Stimulated activated memory B cell treated with anti-CD40 and anti-IgM and Interleukin-4, amounts not matched to agents 10 μg/mL and 1 μg/mL and 100 μg/mL, for 72 hours (primary cell): Measurements from ENCODE around the gene KCNQ4.

Experiments
- ATAC-seq: fragments of 150-1000 bp; cut with Tn5 transposase; 2 replicates; pipeline ENCODE4 v1.10.0; 2021
- H3K27ac Mint-ChIP-seq: one replicate; pipeline ENCODE4 v1.8.0; 2022; ENCODE audit warnings: mild to moderate bottlenecking, mixed read lengths
- H3K27me3 Mint-ChIP-seq: one replicate; pipeline ENCODE4 v1.8.0; 2022; ENCODE audit warnings: mixed read lengths
- H3K36me3 Mint-ChIP-seq: one replicate; pipeline ENCODE4 v1.8.0; 2022; ENCODE audit warnings: mixed read lengths
- H3K4me1 Mint-ChIP-seq: one replicate; pipeline ENCODE4 v1.8.0; 2022; ENCODE audit warnings: mixed read lengths
- H3K4me3 Mint-ChIP-seq: one replicate; pipeline ENCODE4 v1.8.0; 2022; ENCODE audit warnings: mild to moderate bottlenecking, moderate library complexity, mixed read lengths
- H3K9me3 Mint-ChIP-seq: one replicate; pipeline ENCODE4 v1.8.0; 2022; ENCODE audit warnings: mixed read lengths

The KCNQ4 gene

GRCh38 chr1:40764981-40765380 is 18.6 kb upstream of the KCNQ4 start:
- Mint-ChIP-seq H3K27me3 (no peaks in the 10 kb centered on the region), H3K9me3 (no peaks in the 10 kb centered on the region), H3K27ac (no peak overlapping the region), H3K36me3 (peaks cover 71% of the 10 kb centered on the region), H3K4me1 (peaks cover 38% of the 10 kb centered on the region), H3K4me3 (no peak overlapping the region)
- no peak for ATAC-seq

- peaks cover 36% of the 10 kb centered on the region for H3K4me1 Mint-ChIP-seq
- ATAC-seq: no peak
- H3K27me3 Mint-ChIP-seq: no peaks in the 10 kb centered on the region
- no peaks in the 10 kb centered on the region for H3K9me3 Mint-ChIP-seq
- H3K4me3 Mint-ChIP-seq: no peak overlapping the region
- peaks cover 81% of the 10 kb centered on the region for H3K36me3 Mint-ChIP-seq
- peak overlapping the region; percentile 37 for H3K27ac Mint-ChIP-seq
These were observed 17.6 kb upstream of the KCNQ4 start for GRCh38 chr1:40766017-40766416.

- H3K36me3 Mint-ChIP-seq: peaks cover 80% of the 10 kb centered on the region
- H3K4me1 Mint-ChIP-seq: peaks cover 31% of the 10 kb centered on the region
- H3K27me3 Mint-ChIP-seq: no peaks in the 10 kb centered on the region
- H3K4me3 Mint-ChIP-seq: no peak overlapping the region
- no peaks in the 10 kb centered on the region for H3K9me3 Mint-ChIP-seq
- peak overlapping the region; percentile 37 for H3K27ac Mint-ChIP-seq
- ATAC-seq: no peak
These were observed 17.0 kb upstream of the KCNQ4 start for GRCh38 chr1:40766560-40766959.

- H3K36me3 Mint-ChIP-seq: peaks cover 70% of the 10 kb centered on the region
- peaks cover 13% of the 10 kb centered on the region for H3K4me1 Mint-ChIP-seq
- H3K9me3 Mint-ChIP-seq: no peaks in the 10 kb centered on the region
- H3K4me3 Mint-ChIP-seq: no peak overlapping the region
- no peak overlapping the region for H3K27ac Mint-ChIP-seq
- ATAC-seq: no peak
- no peaks in the 10 kb centered on the region for H3K27me3 Mint-ChIP-seq
These were observed 15.2 kb upstream of the KCNQ4 start for GRCh38 chr1:40768146-40768990.

- H3K9me3 Mint-ChIP-seq: no peaks in the 10 kb centered on the region
- peaks cover 65% of the 10 kb centered on the region for H3K36me3 Mint-ChIP-seq
- H3K27me3 Mint-ChIP-seq: no peaks in the 10 kb centered on the region
- H3K27ac Mint-ChIP-seq: peak overlapping the region; percentile 46
- no peak overlapping the region for H3K4me3 Mint-ChIP-seq
- H3K4me1 Mint-ChIP-seq: no peaks in the 10 kb centered on the region
- ATAC-seq: no peak
These were observed 13.8 kb upstream of the KCNQ4 start for GRCh38 chr1:40769815-40770214.

- Mint-ChIP-seq H3K36me3 (peaks cover 68% of the 10 kb centered on the region), H3K27me3 (no peaks in the 10 kb centered on the region), H3K9me3 (no peaks in the 10 kb centered on the region), H3K4me1 (no peaks in the 10 kb centered on the region), H3K4me3 (no peak overlapping the region), H3K27ac (peak overlapping the region; percentile 46)
- ATAC-seq: no peak
These were observed 13.1 kb upstream of the KCNQ4 start for GRCh38 chr1:40770296-40771070.

- Mint-ChIP-seq H3K27me3 (no peaks in the 10 kb centered on the region), H3K4me1 (no peaks in the 10 kb centered on the region), H3K27ac (no peak overlapping the region), H3K4me3 (no peak overlapping the region), H3K36me3 (peaks cover 69% of the 10 kb centered on the region), H3K9me3 (peaks cover 3% of the 10 kb centered on the region)
- no peak for ATAC-seq
These were observed 11.2 kb upstream of the KCNQ4 start for GRCh38 chr1:40772146-40772955.

- peaks cover 3% of the 10 kb centered on the region for H3K9me3 Mint-ChIP-seq
- H3K27me3 Mint-ChIP-seq: no peaks in the 10 kb centered on the region
- H3K36me3 Mint-ChIP-seq: peaks cover 69% of the 10 kb centered on the region
- H3K4me3 Mint-ChIP-seq: no peak overlapping the region
- no peak overlapping the region for H3K27ac Mint-ChIP-seq
- no peak for ATAC-seq
- no peaks in the 10 kb centered on the region for H3K4me1 Mint-ChIP-seq
These were observed 9.8 kb upstream of the KCNQ4 start for GRCh38 chr1:40773748-40774265.

GRCh38 chr1:40774266-40774998 is 9.2 kb upstream of the KCNQ4 start:
- peaks cover 63% of the 10 kb centered on the region for H3K36me3 Mint-ChIP-seq
- H3K9me3 Mint-ChIP-seq: peaks cover 3% of the 10 kb centered on the region
- H3K4me3 Mint-ChIP-seq: no peak overlapping the region
- peak; percentile 54 for ATAC-seq
- no peak overlapping the region for H3K27ac Mint-ChIP-seq
- H3K4me1 Mint-ChIP-seq: no peaks in the 10 kb centered on the region
- no peaks in the 10 kb centered on the region for H3K27me3 Mint-ChIP-seq

GRCh38 chr1:40776236-40777072 is 7.1 kb upstream of the KCNQ4 start:
- H3K36me3 Mint-ChIP-seq: peaks cover 43% of the 10 kb centered on the region
- H3K27me3 Mint-ChIP-seq: no peaks in the 10 kb centered on the region
- no peak overlapping the region for H3K27ac Mint-ChIP-seq
- no peaks in the 10 kb centered on the region for H3K4me1 Mint-ChIP-seq
- no peak overlapping the region for H3K4me3 Mint-ChIP-seq
- no peak for ATAC-seq
- H3K9me3 Mint-ChIP-seq: peaks cover 3% of the 10 kb centered on the region

GRCh38 chr1:40777224-40777970 is 6.2 kb upstream of the KCNQ4 start:
- no peaks in the 10 kb centered on the region for H3K4me1 Mint-ChIP-seq
- H3K36me3 Mint-ChIP-seq: peaks cover 43% of the 10 kb centered on the region
- peaks cover 3% of the 10 kb centered on the region for H3K9me3 Mint-ChIP-seq
- H3K4me3 Mint-ChIP-seq: no peak overlapping the region
- no peak overlapping the region for H3K27ac Mint-ChIP-seq
- no peak for ATAC-seq
- peaks cover 7% of the 10 kb centered on the region for H3K27me3 Mint-ChIP-seq

- Mint-ChIP-seq H3K4me1 (peaks cover 23% of the 10 kb centered on the region), H3K27me3 (peaks cover 40% of the 10 kb centered on the region), H3K27ac (no peak overlapping the region), H3K9me3 (peaks cover 3% of the 10 kb centered on the region), H3K4me3 (no peak overlapping the region), H3K36me3 (peaks cover 27% of the 10 kb centered on the region)
- no peak for ATAC-seq
These were observed 2.6 kb upstream of the KCNQ4 start for GRCh38 chr1:40780678-40781607.
